Measurements from ENCODE around the gene C9orf50. TPM values are rescaled to one million over a fixed set of nuclear protein-coding genes. Genes with fewer than 3 reads are reported as not detected.

Gene C9orf50
- polyA plus RNA-seq, 2 of the 4 experiments (the other 2 are of a cell fraction) = 0.05 to 0.10 TPM

- CTCF ChIA-PET = interaction anchor here (1.0 to 23.2 kb wide), 7 partner anchors 9 to 478 kb away, joined by 3 to 653 read pairs (median 7); partner anchors contain the start of genes C9orf50 and NTMT1
- Histone ChIP-seq H3K4me1 (peaks cover 58% of the 10 kb centered on the region), H3K27ac (peak overlapping the region; percentile 100; a peak in 5 of 6 replicates), H3K9me3 (no peaks in the 10 kb centered on the region), H3K4me3 (no peak overlapping the region), H3K4me2 (no peak overlapping the region)
- ATAC-seq (no peak), DNase-seq (ENCODE audit: low read depth in 1 of 2, low spot score in 1 of 2) (no peak), FAIRE-seq (no peak)
- POLR2A ChIA-PET = interaction anchor here (1.3 kb wide), 1 partner anchor 12 kb away, joined by 4 read pairs; the partner anchor contains the start of gene NTMT1
- WGBS (ENCODE audit: missing lambda C conversion rate) = 86% methylated on average over 19 of the region's 19 CpGs
- TF ChIP-seq RCOR1 (IDR thresholded peaks at IDR 0.05; ENCODE audit: low read depth, low read length) (no peak), ELK1 (IDR thresholded peaks at IDR 0.05; ENCODE audit: low read depth, low read length) (no peak), EHF (CRISPR knock-in tag; IDR thresholded peaks at IDR 0.05) (no peak), GATA3 (IDR thresholded peaks at IDR 0.05; ENCODE audit: borderline replicate concordance) (no peak), E2F6 (IDR thresholded peaks at IDR 0.05; ENCODE audit: borderline replicate concordance, low read depth) (no peak), RARB (CRISPR knock-in tag; IDR thresholded peaks at IDR 0.05) (no peak), BCL3 (IDR thresholded peaks at IDR 0.05) (no peak), HEYL (CRISPR knock-in tag; IDR thresholded peaks at IDR 0.05) (no peak), ZFP36 (IDR thresholded peaks at IDR 0.05; ENCODE audit: borderline replicate concordance, partially characterized antibody) (no peak), FOSB (CRISPR knock-in tag; IDR thresholded peaks at IDR 0.05) (no peak), KDM5A (IDR thresholded peaks at IDR 0.05) (no peak), RFX5 (IDR thresholded peaks at IDR 0.05) (no peak)
These were observed 7.3 kb downstream of the C9orf50 start for GRCh38 chr9:129613520-129614175.

GRCh38 chr9:129612815-129613519 lies 7.9 kb downstream of the C9orf50 start:
- FAIRE-seq (no peak), ATAC-seq (no peak), DNase-seq (ENCODE audit: low read depth in 1 of 2, low spot score in 1 of 2) (no peak)
- H3K4me3 ChIP-seq = no peak overlapping the region
- TF ChIP-seq BHLHE40 (IDR thresholded peaks at IDR 0.05; ENCODE audit: low read depth, low read length) (no peak), TFCP2L1 (CRISPR knock-in tag; IDR thresholded peaks at IDR 0.05) (no peak), EHMT2 (IDR thresholded peaks at IDR 0.05; ENCODE audit: low read depth) (no peak), ZFP36 (IDR thresholded peaks at IDR 0.05; ENCODE audit: borderline replicate concordance, partially characterized antibody) (no peak), HOXB13 (CRISPR knock-in tag; IDR thresholded peaks at IDR 0.05; ENCODE audit: low read depth) (no peak), FOXS1 (CRISPR knock-in tag; IDR thresholded peaks at IDR 0.05) (no peak), MAFK (IDR thresholded peaks at IDR 0.05; ENCODE audit: partially characterized antibody) (no peak), MAZ (IDR thresholded peaks at IDR 0.05; ENCODE audit: borderline replicate concordance, low read depth, low read length) (no peak), PBX3 (IDR thresholded peaks at IDR 0.05) (no peak), MAX (IDR thresholded peaks at IDR 0.05) (no peak), RAD21 (conservative IDR thresholded peaks at IDR 0.05 in 1 of 2, IDR thresholded peaks at IDR 0.05 in 1 of 2) (no peak), ESRRA (IDR thresholded peaks at IDR 0.05; ENCODE audit: borderline replicate concordance, low read length) (no peak), NR3C1 (IDR thresholded peaks at IDR 0.05) (no peak), ZSCAN20 (CRISPR knock-in tag; IDR thresholded peaks at IDR 0.05) (no peak), RCOR1 (IDR thresholded peaks at IDR 0.05; ENCODE audit: low read depth, low read length) (no peak)
- TF ChIP-seq, protein P1, sequence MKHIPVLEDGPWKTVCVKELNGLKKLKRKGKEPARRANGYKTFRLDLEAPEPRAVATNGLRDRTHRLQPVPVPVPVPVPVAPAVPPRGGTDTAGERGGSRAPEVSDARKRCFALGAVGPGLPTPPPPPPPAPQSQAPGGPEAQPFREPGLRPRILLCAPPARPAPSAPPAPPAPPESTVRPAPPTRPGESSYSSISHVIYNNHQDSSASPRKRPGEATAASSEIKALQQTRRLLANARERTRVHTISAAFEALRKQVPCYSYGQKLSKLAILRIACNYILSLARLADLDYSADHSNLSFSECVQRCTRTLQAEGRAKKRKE (CRISPR knock-in tag; IDR thresholded peaks at IDR 0.05; ENCODE audit: low read depth) = no peak
- TF ChIP-seq, protein P2, sequence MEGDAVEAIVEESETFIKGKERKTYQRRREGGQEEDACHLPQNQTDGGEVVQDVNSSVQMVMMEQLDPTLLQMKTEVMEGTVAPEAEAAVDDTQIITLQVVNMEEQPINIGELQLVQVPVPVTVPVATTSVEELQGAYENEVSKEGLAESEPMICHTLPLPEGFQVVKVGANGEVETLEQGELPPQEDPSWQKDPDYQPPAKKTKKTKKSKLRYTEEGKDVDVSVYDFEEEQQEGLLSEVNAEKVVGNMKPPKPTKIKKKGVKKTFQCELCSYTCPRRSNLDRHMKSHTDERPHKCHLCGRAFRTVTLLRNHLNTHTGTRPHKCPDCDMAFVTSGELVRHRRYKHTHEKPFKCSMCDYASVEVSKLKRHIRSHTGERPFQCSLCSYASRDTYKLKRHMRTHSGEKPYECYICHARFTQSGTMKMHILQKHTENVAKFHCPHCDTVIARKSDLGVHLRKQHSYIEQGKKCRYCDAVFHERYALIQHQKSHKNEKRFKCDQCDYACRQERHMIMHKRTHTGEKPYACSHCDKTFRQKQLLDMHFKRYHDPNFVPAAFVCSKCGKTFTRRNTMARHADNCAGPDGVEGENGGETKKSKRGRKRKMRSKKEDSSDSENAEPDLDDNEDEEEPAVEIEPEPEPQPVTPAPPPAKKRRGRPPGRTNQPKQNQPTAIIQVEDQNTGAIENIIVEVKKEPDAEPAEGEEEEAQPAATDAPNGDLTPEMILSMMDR (IDR thresholded peaks at IDR 0.05) = no peak
- WGBS (ENCODE audit: missing lambda C conversion rate) = 83% methylated on average over 11 of the region's 15 CpGs
- POLR2A ChIA-PET = no interaction called here
- H3K4me2 ChIP-seq = no peak overlapping the region
- no peaks in the 10 kb centered on the region for H3K9me3 ChIP-seq
- CTCF ChIA-PET = interaction anchor here (0.7 to 23.2 kb wide), 11 partner anchors 10 to 477 kb away, joined by 3 to 653 read pairs (median 7); partner anchors contain the start of genes C9orf50 and NTMT1
- peak overlapping the region; percentile 100; a peak in 5 of 6 replicates for H3K27ac ChIP-seq
- H3K4me1 ChIP-seq = peaks cover 63% of the 10 kb centered on the region

Data from A549 (cell line).